GM12892 (cell line): ENCODE data around the gene NECTIN1.

Source experiments
- POLR2A ChIP-seq: IDR thresholded peaks from 2 replicates; pipeline ENCODE4 v1.6.1; 2011; ENCODE audit warnings: low read depth, low read length, control low read depth
- TAF1 ChIP-seq: IDR thresholded peaks from 2 replicates; pipeline ENCODE4 v1.6.1; 2011; ENCODE audit warnings: low read depth, mild to moderate bottlenecking, control low read depth, low read length, borderline replicate concordance

GRCh38 chr11:119624102-119624615, 104.8 kb downstream of the NECTIN1 start:
- TF ChIP-seq POLR2A (no peak), TAF1 (no peak)
